Keratinocyte (primary cell): ENCODE results near the gene WASHC4. TPM values are rescaled to one million over a fixed set of nuclear protein-coding genes. Genes with fewer than 3 reads are reported as not detected.

ENCODE experiments used
- DNase-seq: peaks from one replicate; pipeline ENCODE4 v3.0.0-alpha.2; 2011; ENCODE audit warnings: low read depth, missing footprints, low spot score
- FAIRE-seq: peaks from 2 replicates; lab custom pipeline; 2011; peaks lifted over from hg19 to GRCh38; lab: Jason Lieb, UNC
- H2AFZ ChIP-seq: 2 replicates; pipeline ENCODE4 v1.6.0; 2012; ENCODE audit warnings: low read length, control low read depth, inconsistent platforms; ENCODE audit not compliant: control insufficient read depth
- H3K27ac ChIP-seq: 2 replicates; pipeline ENCODE4 v1.5.1; 2011; ENCODE audit warnings: low read length; ENCODE audit not compliant: control insufficient read depth, insufficient read depth
- H3K27me3 ChIP-seq: 3 replicates; pipeline ENCODE4 v1.6.0; 2011; ENCODE audit warnings: low read length; ENCODE audit not compliant: control insufficient read depth, insufficient read depth; ENCODE audit errors: extremely low read depth
- H3K36me3 ChIP-seq, 2 experiments: 2 replicates in 1 of 2; 3 replicates in 1 of 2; pipeline ENCODE4 v1.5.1; 2011; ENCODE audit warnings: low read length in 2 of 2, mild to moderate bottlenecking in 1 of 2; ENCODE audit not compliant: control insufficient read depth in 2 of 2, insufficient read depth in 2 of 2; ENCODE audit errors: extremely low read depth in 1 of 2
- H3K4me1 ChIP-seq: 3 replicates; pipeline ENCODE4 v1.5.1; 2011; ENCODE audit warnings: low read length; ENCODE audit not compliant: control insufficient read depth, insufficient read depth; ENCODE audit errors: extremely low read depth
- H3K4me2 ChIP-seq: 3 replicates; pipeline ENCODE4 v1.6.0; 2011; ENCODE audit warnings: low read depth, low read length; ENCODE audit not compliant: control insufficient read depth, insufficient read depth; ENCODE audit errors: extremely low read depth
- H3K4me3 ChIP-seq, 3 experiments: fragments of 200-600 bp in 1 of 3; sonication (generic) in 1 of 3; 2 replicates in 2 of 3; 3 replicates in 1 of 3; pipeline ENCODE4 v1.5.1; 2011 to 2016; ENCODE audit warnings: low read length in 3 of 3, mild to moderate bottlenecking in 3 of 3, control low read depth in 2 of 3, inconsistent platforms in 1 of 3, low read depth in 1 of 3, mixed read lengths in 1 of 3, mixed run types in 1 of 3, moderate library complexity in 1 of 3; ENCODE audit not compliant: control insufficient read depth in 2 of 3, insufficient read depth in 2 of 3; ENCODE audit errors: extremely low read depth in 1 of 3
- H3K79me2 ChIP-seq: 2 replicates; pipeline ENCODE4 v1.6.0; 2012; ENCODE audit warnings: low read length; ENCODE audit not compliant: control insufficient read depth, insufficient read depth
- H3K9ac ChIP-seq: 3 replicates; pipeline ENCODE4 v1.6.0; 2011; ENCODE audit warnings: low read length; ENCODE audit not compliant: control insufficient read depth, insufficient read depth; ENCODE audit errors: extremely low read depth
- H3K9me1 ChIP-seq: 3 replicates; pipeline ENCODE4 v1.6.0; 2011; ENCODE audit warnings: low read length; ENCODE audit not compliant: control insufficient read depth, insufficient read depth; ENCODE audit errors: extremely low read depth
- H3K9me3 ChIP-seq: 2 replicates; pipeline ENCODE4 v1.5.1; 2012; ENCODE audit warnings: low read depth, low read length; ENCODE audit not compliant: control insufficient read depth
- H4K20me1 ChIP-seq: 3 replicates; pipeline ENCODE4 v1.6.0; 2011; ENCODE audit warnings: low read length; ENCODE audit not compliant: control insufficient read depth, insufficient read depth; ENCODE audit errors: extremely low read depth
- EZH2 ChIP-seq: IDR thresholded peaks from one replicate; pipeline ENCODE4 v1.6.1; 2012; ENCODE audit warnings: inconsistent platforms, mild to moderate bottlenecking, low read length, moderate library complexity
- dilution Hi-C: fragments of 300-500 bp; cut with MboI; formaldehyde crosslinking; loops from one replicate; pipeline ENCODE4 v1.7.0; 2020; ENCODE audit warnings: low sequenced_read_pairs; ENCODE audit not compliant: extremely low pct_ligation_motif_present
- polyA plus RNA-seq, 5 experiments: library from polyadenylated mRNA; depleted of rRNA in 3 of 5; stranded (reverse) in 3 of 5; stranded (forward) in 1 of 5; unstranded in 1 of 5; fragments of >200 nt; gene quantifications; 1 replicate in 1 of 5; 2 replicates in 3 of 5; 3 replicates in 1 of 5; pipeline versions ENCODE4 v1.2.1 to v1.2.3, GENCODE V29; 2011 to 2012; ENCODE audit warnings: missing spikeins in 2 of 5, low read depth in 1 of 5, low replicate concordance in 1 of 5
- TF ChIP-seq, protein P1 (sequence below), 3 experiments: IDR thresholded peaks in 1 of 3; conservative IDR thresholded peaks in 1 of 3; optimal IDR thresholded peaks in 1 of 3; 2 replicates in 2 of 3; 3 replicates in 1 of 3; pipeline versions ENCODE3 to v1.5.1; 2011; ENCODE audit warnings: low read length in 3 of 3, mild to moderate bottlenecking in 3 of 3, moderate library complexity in 2 of 3, control low read depth in 1 of 3, inconsistent platforms in 1 of 3; ENCODE audit not compliant: insufficient read depth in 2 of 3; ENCODE audit errors: extremely low read depth in 1 of 3

WASHC4 gene
- polyA plus RNA-seq, 1 donor (not counting 4 experiments of a cell fraction or from before 2014, with no cell fraction given), result 58.1 TPM

DNA sequence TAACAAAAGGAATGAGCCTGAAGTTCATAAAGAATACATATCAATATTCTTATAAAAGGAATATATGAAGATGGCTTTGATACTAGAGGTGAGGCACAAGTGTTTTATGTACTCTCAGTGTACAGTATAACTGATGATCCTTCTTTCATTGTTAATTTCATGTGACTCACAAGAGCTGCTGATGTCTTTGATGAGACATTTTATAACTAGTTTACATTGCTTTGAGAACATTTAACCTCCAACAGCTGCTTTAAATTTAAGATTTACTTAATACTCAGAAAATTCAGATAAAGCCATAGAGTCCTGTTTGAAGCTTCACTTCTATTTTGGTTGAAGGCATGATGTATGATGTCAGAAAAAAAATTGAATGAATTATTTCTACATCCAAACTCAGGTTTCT lies 59.8 kb downstream of the WASHC4 start:
- dilution Hi-C loops, result no loop called here
- TF ChIP-seq EZH2, result no peak
- TF ChIP-seq, protein P1, sequence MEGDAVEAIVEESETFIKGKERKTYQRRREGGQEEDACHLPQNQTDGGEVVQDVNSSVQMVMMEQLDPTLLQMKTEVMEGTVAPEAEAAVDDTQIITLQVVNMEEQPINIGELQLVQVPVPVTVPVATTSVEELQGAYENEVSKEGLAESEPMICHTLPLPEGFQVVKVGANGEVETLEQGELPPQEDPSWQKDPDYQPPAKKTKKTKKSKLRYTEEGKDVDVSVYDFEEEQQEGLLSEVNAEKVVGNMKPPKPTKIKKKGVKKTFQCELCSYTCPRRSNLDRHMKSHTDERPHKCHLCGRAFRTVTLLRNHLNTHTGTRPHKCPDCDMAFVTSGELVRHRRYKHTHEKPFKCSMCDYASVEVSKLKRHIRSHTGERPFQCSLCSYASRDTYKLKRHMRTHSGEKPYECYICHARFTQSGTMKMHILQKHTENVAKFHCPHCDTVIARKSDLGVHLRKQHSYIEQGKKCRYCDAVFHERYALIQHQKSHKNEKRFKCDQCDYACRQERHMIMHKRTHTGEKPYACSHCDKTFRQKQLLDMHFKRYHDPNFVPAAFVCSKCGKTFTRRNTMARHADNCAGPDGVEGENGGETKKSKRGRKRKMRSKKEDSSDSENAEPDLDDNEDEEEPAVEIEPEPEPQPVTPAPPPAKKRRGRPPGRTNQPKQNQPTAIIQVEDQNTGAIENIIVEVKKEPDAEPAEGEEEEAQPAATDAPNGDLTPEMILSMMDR (optimal IDR thresholded peaks at IDR 0.05 in 1 of 3, IDR thresholded peaks at IDR 0.05 in 1 of 3, conservative IDR thresholded peaks at IDR 0.05 in 1 of 3; ENCODE audit: extremely low read depth in 1 of 3, insufficient read depth in 2 of 3, low read length in 3 of 3), result no peak
- no peak for FAIRE-seq
- H3K9me1 ChIP-seq, result no peaks in the 10 kb centered on the region
- no peaks in the 10 kb centered on the region for H4K20me1 ChIP-seq
- H3K36me3 ChIP-seq, result peaks cover 21 to 28% of the 10 kb centered on the region in 2 experiments
- no peak overlapping the region for H2AFZ ChIP-seq
- no peak for DNase-seq
- no peaks in the 10 kb centered on the region for H3K27me3 ChIP-seq
- no peaks in the 10 kb centered on the region for H3K4me1 ChIP-seq
- no peaks in the 10 kb centered on the region for H3K9me3 ChIP-seq
- H3K27ac ChIP-seq, result no peak overlapping the region
- H3K4me3 ChIP-seq, result no peak overlapping the region
- H3K4me2 ChIP-seq, result no peak overlapping the region
- no peaks in the 10 kb centered on the region for H3K79me2 ChIP-seq
- no peak overlapping the region for H3K9ac ChIP-seq

DNA sequence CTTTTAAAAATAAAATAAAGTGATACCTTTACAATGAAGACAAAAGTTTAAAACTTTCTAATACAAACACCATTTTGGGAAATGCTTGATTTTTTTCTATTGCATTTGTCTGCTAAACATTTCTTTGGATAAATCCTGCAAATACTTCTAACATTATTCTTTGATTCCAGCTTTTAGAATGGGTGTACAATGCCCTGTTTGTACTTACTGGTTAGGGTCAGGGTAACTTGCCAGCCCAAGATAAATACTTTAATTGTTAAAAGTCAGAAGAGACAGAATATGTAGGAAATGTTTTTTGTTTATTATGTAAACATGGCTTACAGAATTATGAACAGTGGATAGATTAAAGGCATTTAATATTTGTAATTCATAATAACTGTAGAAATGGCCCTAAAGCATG lies 60.5 kb downstream of the WASHC4 start:
- Histone ChIP-seq H3K4me1 (no peaks in the 10 kb centered on the region), H3K4me2 (no peak overlapping the region)
- TF ChIP-seq, protein P1 (optimal IDR thresholded peaks at IDR 0.05 in 1 of 3, IDR thresholded peaks at IDR 0.05 in 1 of 3, conservative IDR thresholded peaks at IDR 0.05 in 1 of 3; ENCODE audit: extremely low read depth in 1 of 3, insufficient read depth in 2 of 3, low read length in 3 of 3), result no peak
- TF ChIP-seq EZH2, result no peak

More for the DNA sequence above, 60.5 kb downstream of the WASHC4 start:
- dilution Hi-C loops, result no loop called here
- H3K4me3 ChIP-seq, result no peak overlapping the region
- H3K36me3 ChIP-seq, result peaks cover 21 to 28% of the 10 kb centered on the region in 2 experiments
- H3K27ac ChIP-seq, result no peak overlapping the region
- no peaks in the 10 kb centered on the region for H3K79me2 ChIP-seq
- no peak for FAIRE-seq
- no peak for DNase-seq
- H3K9ac ChIP-seq, result no peak overlapping the region
- no peaks in the 10 kb centered on the region for H3K27me3 ChIP-seq
- H3K9me1 ChIP-seq, result no peaks in the 10 kb centered on the region
- no peak overlapping the region for H2AFZ ChIP-seq
- H3K9me3 ChIP-seq, result no peaks in the 10 kb centered on the region
- H4K20me1 ChIP-seq, result no peaks in the 10 kb centered on the region
